Measurements from ENCODE around the gene LRFN4. TPM values are rescaled to one million over a fixed set of nuclear protein-coding genes. Genes with fewer than 3 reads are reported as not detected.
A peak's percentile ranks its signal among the peaks of the same experiment; 100 is the strongest.

LRFN4 gene
- total RNA-seq, 1 experiment from 2014 or later: 124 TPM

- no peak for DNase-seq (ENCODE audit: low spot score)
These were observed 1.5 kb downstream of the LRFN4 start for GRCh38 chr11:66858186-66858938.

GRCh38 chr11:66858939-66859685, 2.2 kb downstream of the LRFN4 start:
- DNase-seq (ENCODE audit: low spot score): no peak

GRCh38 chr11:66859686-66860448, 3.0 kb downstream of the LRFN4 start:
- no peak for DNase-seq (ENCODE audit: low spot score)

DNA sequence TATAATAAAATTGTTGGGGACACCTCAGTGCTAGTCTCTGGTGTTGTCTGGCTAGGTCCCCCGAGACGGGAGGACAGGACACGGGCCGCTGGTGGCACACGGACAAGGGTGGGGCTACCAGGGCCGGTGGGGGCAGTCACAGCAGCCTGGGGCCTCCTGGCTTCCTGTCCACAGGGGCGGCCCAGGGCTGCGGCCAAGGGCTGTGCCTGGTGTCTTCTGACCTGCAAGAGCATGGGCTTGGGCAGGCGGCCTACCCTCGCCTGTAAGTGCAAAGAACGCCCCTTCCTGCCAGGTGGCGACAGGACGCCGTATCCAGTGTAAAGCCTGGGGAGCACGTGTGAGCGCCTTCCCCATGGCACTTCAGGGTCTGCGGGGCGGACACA, 3.6 kb downstream of the LRFN4 start:
- no peak for DNase-seq (ENCODE audit: low spot score)

DNA sequence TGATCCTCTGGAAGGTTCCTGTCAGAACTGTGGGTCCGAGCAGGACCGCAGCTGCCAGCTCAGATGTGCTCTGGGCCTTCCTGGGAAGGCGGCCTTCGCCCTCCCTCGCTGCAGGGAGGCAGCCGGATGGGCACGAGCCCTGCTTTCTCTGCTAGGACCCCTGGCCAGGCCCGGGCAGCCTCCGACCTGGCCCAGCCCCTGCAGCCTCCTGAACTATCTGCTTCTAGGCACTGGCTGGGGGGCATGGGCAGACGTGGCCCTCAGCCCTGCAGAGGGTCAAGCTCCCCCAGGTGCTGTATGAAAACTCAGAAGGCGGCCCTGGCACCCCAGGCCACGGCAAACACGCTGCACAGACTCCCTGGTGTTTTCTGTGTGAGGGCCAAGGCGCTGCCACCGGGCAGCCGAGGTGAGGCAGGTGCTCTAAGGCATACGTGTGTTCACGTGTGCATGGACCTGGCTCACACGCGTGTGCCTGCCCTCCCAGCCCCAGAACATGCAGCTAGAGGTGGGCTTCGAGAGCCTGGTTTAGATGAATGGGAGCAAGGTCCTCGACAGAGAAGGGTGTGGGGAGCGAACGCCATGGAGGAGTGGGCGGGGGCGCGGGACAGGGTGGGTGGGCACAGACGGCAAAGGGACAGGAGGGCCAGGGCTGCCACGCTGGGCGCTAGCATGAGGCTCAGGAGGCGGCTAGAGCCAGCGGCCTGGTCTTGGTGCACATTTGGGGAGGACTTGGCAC, 4.3 kb downstream of the LRFN4 start:
- DNase-seq (ENCODE audit: low spot score): no peak

DNA sequence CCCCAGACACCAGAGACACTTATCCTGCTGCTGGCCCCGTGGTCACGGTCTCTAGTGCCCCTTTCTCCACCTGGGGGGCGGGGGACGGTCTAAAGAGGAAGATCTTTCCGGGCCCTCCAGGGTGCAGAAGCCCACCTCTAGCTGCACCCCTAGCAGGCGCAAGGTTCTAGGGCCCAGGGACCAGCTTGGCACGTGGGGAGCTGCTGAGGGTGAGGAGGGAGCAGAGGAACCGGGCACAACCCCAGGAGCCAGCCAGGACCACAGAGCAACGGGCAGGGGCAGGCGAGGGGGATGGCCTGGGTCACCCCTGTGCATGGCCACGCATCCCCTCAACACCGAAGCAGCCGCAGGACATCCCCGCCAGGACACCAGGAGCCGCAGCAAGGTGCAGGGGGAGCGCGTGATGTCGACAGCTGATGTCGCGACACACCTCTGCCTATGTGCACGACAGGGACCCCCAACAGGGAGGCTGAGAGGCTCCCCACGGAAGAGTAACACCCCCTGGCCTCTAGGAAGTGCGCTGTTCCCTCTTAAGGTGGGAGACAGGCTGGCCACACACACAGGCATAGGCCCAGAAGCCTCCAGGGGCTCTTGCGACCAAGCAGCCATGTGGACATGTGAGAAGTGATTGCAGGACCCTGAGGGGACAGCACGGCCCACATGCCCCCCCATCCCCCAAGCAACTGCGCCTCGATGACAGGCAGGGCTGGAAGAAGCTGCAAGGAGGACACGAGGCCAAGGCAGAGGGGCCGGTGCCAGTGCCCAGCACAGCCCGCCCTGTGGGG, 5.1 kb downstream of the LRFN4 start:
- DNase-seq (ENCODE audit: low spot score): no peak

GRCh38 chr11:66862559-66863037, 5.7 kb downstream of the LRFN4 start:
- no peak for DNase-seq (ENCODE audit: low spot score)

- peak; percentile 64 for DNase-seq (ENCODE audit: low spot score)
These were observed 6.7 kb downstream of the LRFN4 start for GRCh38 chr11:66863428-66864125.

DNA sequence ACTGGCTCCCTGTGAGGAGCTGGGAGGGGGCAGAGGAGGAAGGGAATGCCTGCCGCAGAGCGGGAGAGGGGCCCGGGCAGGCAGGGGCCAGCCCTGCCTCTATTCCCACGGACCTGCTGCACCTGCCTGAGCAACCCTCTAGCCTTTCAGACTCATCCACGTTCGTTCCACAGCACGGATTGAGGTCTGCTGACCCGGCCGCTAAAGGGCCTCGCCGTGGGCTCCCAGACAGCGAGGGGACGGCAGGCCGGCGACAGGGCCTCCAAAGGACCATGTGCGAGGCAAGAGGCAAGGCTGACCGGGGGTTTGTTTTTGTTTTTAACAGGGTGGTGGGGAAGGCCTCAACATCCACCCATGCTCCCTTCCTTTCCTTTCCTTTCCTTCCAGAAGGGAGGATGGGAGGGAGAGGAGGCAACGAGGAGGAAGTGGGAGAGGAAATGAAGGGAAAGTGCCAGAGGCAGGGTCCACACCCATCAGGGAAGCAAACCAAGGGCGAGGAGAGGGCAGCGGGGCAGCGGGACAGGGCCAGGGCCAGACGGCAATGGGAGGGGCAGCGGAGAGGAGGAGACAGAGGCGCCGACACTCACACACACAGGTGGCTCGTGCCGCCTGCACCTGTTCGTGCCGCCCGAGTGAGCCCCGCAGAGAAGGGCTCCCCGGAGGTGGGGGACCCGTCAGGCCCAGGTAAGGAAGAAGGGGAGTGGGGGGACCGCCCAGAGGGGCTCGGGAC, 7.5 kb downstream of the LRFN4 start:
- peak; percentile 48 for DNase-seq (ENCODE audit: low spot score)

DNA sequence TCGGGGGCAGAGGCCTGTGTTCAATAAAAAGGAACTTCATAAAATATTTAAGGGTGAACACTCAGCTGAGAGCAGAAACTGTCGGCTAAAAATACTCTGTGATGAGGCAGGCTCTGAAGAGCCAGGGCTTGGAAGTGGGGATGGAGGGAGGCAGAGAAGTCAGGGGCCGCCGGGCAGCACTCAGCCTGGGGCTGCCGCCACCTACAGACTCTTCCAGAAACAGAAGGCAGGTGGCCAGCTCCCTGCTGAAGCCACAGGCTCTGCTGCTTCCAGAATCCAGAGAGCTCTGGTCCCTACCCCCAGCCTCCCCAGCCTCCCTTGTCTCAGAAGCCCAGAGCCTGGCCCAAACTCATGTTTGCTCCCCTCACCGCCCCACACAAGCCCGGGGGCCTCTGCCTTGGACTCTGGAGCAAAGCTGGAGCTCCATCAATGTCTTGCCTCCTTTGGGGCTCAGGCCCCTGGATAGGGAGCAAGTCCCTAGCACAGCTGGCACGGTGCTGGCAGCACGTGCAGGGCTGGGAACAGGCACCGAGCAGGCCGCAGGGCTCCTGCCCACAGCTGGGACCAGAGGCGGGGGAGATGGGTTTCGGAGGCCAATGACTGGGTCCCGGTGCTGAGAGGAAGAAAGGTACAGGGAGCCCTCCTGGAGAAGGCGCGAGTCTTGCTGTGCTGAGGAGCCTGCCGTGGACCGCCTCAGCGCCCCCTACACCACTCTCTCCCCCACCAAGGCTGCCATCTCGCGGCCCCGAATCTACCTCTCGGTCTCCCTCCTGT, 8.2 kb downstream of the LRFN4 start:
- DNase-seq (ENCODE audit: low spot score): peak; percentile 54

GRCh38 chr11:66866007-66866406, 9.1 kb downstream of the LRFN4 start:
- DNase-seq (ENCODE audit: low spot score): no peak

- no peak for DNase-seq (ENCODE audit: low spot score)
These were observed 9.7 kb downstream of the LRFN4 start for GRCh38 chr11:66866511-66866986.

DNA sequence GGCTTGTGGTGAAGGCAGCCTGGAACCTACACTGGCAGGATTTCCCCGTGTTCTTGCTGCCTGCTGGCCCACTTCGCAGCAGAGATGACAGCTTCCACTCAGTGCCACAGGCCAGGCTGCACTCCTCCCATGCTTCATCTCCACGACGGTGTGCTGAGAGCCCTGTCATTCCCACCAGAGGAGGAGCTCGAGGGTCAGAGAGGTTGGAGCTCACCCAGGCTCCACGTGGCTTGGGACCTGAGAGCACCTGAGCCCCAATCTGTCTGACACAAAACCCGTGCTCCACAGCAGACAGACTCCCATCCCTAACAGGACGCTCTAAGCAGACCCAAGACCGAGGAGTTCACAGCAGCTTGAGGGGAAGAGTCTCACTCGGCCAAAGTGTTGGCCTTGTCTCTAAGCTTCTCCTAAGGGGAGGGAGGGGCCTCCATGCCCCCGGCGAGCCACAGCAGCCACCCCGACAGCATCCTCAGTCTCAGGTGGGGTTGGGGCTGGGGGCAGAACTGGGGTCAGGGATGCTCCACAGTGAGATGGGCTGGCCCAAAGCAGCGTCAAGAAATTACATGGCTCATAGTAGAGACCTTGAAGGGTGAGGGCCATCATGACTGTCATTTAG, 10.7 kb downstream of the LRFN4 start:
- DNase-seq (ENCODE audit: low spot score): no peak

GRCh38 chr11:66868082-66868725, 11.3 kb downstream of the LRFN4 start:
- no peak for DNase-seq (ENCODE audit: low spot score)

DNA sequence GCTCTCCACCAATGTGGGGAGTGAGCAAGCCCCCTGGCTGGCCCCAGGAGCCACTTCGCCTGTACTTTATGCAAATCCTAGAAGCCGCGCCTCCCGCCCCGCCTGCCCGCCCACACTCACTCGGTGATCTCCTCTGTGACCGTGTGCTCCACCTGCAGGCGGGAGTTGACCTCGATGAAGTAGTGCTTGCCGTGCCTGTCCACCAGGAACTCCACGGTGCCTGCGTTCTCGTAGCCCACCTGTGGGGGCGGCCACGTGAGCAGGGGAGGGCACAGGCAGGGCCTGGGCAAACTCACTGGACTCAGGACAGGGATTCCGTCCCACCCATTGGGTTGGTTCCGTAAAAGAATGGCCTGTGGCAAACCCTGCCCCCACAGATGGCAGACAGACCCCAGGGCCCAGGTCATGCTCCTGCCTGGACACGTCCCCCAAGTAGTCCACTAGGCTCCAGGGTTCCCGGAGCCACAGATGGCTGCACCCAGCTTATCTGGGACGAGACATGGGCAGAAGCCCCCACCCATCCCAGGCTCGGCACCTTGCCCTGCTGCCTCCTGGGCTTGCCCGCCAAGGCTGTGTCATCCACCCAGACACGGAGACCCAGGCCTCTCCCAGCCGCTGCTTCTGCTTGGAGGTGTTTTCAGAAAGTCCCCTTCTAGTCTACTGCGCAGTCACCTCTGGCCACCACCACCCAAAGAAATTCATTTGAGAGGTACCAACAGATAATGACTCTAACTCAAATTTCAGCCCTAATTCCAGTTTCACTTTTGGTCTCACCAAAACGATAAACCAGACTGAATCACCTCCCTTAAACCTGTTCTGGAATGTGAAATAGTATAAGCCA, 12.1 kb downstream of the LRFN4 start:
- DNase-seq (ENCODE audit: low spot score): peak; percentile 88

DNA sequence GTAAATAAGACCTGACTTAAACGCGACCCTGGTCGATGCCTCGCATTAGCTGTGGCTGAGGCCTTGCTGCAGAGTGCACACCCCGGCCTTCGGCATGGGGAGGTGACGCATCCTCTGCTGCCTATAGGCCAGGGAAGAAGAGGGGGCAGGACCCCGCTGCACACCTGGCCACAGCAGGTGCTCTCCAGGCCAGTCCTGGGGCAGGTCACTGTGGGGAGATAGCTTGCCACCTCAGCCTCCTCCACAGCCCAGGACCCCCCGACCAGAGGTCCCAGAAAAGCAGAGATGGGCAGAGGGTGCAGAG, 12.7 kb downstream of the LRFN4 start:
- no peak for DNase-seq (ENCODE audit: low spot score)

DNA sequence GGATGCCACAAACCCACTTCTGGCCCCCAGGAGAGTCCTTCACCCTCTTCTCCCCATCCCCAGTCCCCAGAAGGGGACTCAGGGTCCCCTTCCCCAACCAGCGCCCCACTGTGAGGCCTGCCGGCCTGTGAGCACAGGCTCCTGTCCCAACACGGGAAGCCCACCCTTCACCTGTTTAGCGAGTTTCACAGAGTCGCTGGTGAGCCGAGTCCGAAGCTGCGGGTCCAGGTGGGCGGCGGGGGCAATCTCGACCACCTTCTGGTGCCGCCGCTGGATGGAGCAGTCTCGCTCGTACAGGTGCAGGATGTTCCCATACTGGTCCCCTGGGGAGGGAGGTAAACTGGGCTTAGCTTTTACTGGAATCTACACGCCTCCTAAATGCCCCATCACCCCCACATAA, 13.3 kb downstream of the LRFN4 start:
- no peak for DNase-seq (ENCODE audit: low spot score)

Measured in HT-29 (cell line).